HG03280 (cell line): ENCODE measurements around the gene TSPYL2.

Experiments used
- ATAC-seq: cut with Tn5 transposase; IDR thresholded peaks from one replicate; pipeline ENCODE4 v1.9.1; 2021; ENCODE audit warnings: mild to moderate bottlenecking, moderate library complexity; ENCODE audit not compliant: unreplicated experiment

The TSPYL2 gene

GRCh38 chrX:53078943-53079342, 3.2 kb upstream of the TSPYL2 start:
- no peak for ATAC-seq

- no peak for ATAC-seq
Measured at GRCh38 chrX:53080628-53081580, 1.3 kb upstream of the TSPYL2 start.

GRCh38 chrX:53082773-53083616, 828 bp downstream of the TSPYL2 start:
- no peak for ATAC-seq

- no peak for ATAC-seq
Measured at GRCh38 chrX:53084043-53084570, 1.9 kb downstream of the TSPYL2 start.

GRCh38 chrX:53084863-53085262, 2.7 kb downstream of the TSPYL2 start:
- no peak for ATAC-seq

- no peak for ATAC-seq
Measured at GRCh38 chrX:53085661-53086229, 3.6 kb downstream of the TSPYL2 start.

- no peak for ATAC-seq
Measured at GRCh38 chrX:53086464-53086863, 4.3 kb downstream of the TSPYL2 start.

GRCh38 chrX:53087388-53087831, 5.2 kb downstream of the TSPYL2 start:
- no peak for ATAC-seq

GRCh38 chrX:53088136-53088974, 6.2 kb downstream of the TSPYL2 start:
- ATAC-seq, result peak; percentile 47

- ATAC-seq, result no peak
Measured at GRCh38 chrX:53089224-53089842, 7.2 kb downstream of the TSPYL2 start.

GRCh38 chrX:53089925-53090324, 7.8 kb downstream of the TSPYL2 start:
- no peak for ATAC-seq

- ATAC-seq, result no peak
Measured at GRCh38 chrX:53091354-53091753, 9.2 kb downstream of the TSPYL2 start.

- ATAC-seq, result peak; percentile 52
Measured at GRCh38 chrX:53093177-53093655, 11.0 kb downstream of the TSPYL2 start.

GRCh38 chrX:53093748-53094581, 11.8 kb downstream of the TSPYL2 start, which contains the start of gene KANTR:
TSS of gene KANTR (plus strand) at chrX:53094142. CDS start at chrX:53124273, 30,131 bp downstream.
- ATAC-seq, result peak; percentile 81

- no peak for ATAC-seq
Measured at GRCh38 chrX:53094582-53094905, 12.4 kb downstream of the TSPYL2 start.

GRCh38 chrX:53095796-53096195, 13.6 kb downstream of the TSPYL2 start:
- no peak for ATAC-seq

- no peak for ATAC-seq
Measured at GRCh38 chrX:53114864-53115549, 32.8 kb downstream of the TSPYL2 start.

- no peak for ATAC-seq
Measured at GRCh38 chrX:53115550-53115874, 33.3 kb downstream of the TSPYL2 start.
